Measurements from ENCODE around the gene TNFAIP8L3.

Gene TNFAIP8L3

DNA sequence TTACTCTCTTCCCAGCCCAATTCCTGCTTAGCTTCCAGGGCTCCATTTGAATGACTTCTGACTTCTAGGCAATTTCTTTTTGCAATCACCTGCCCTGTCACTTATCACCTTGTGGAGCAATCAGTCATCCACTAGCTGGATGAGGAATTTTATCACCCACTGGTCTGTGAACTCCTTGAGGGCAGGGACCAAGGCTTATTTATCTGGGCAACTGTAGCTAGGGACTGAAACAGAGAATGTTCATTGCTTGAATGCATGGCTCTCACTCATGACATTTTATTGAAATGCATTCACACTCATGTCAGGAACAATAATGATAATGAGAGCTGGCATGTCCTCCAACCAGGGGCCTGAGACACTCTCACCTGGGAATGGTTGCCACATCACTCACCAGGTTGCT is 15.5 kb downstream of the TNFAIP8L3 start:
- Histone ChIP-seq H3K79me2 (ENCODE audit: insufficient read depth, low read depth) (no peaks in the 10 kb centered on the region), H3K9ac (no peak overlapping the region), H3K27me3 (ENCODE audit: insufficient read depth, low read depth) (no peaks in the 10 kb centered on the region), H3K4me1 (ENCODE audit: low read depth, poor library complexity, severe bottlenecking) (peaks cover 35% of the 10 kb centered on the region), H4K20me1 (ENCODE audit: insufficient read depth) (no peaks in the 10 kb centered on the region), H3K4me3 (IDR thresholded peaks at IDR 0.05; ENCODE audit: insufficient read depth, low read depth, low read length) (no peak overlapping the region), H3K36me3 (ENCODE audit: insufficient read depth) (no peaks in the 10 kb centered on the region), H3K27ac (no peak overlapping the region), H3K4me2 (no peak overlapping the region), H2AFZ (ENCODE audit: low read depth) (peak overlapping the region; percentile 88; the same call in 1 of the 2 replicates)
- TF ChIP-seq CTCF (conservative IDR thresholded peaks at IDR 0.05; ENCODE audit: low read depth, low read length) = no peak

GRCh38 chr15:51077221-51078153 is 17.2 kb downstream of the TNFAIP8L3 start:
- TF ChIP-seq CTCF (conservative IDR thresholded peaks at IDR 0.05; ENCODE audit: low read depth, low read length) = no peak
- Histone ChIP-seq H3K27me3 (ENCODE audit: insufficient read depth, low read depth) (no peaks in the 10 kb centered on the region), H4K20me1 (ENCODE audit: insufficient read depth) (no peaks in the 10 kb centered on the region), H3K4me2 (peak overlapping the region; percentile 83), H3K4me1 (ENCODE audit: low read depth, poor library complexity, severe bottlenecking) (peaks cover 35% of the 10 kb centered on the region), H2AFZ (ENCODE audit: low read depth) (peak overlapping the region; percentile 88), H3K79me2 (ENCODE audit: insufficient read depth, low read depth) (no peaks in the 10 kb centered on the region), H3K9ac (peak overlapping the region; percentile 82), H3K27ac (peak overlapping the region; percentile 90), H3K36me3 (ENCODE audit: insufficient read depth) (no peaks in the 10 kb centered on the region), H3K4me3 (IDR thresholded peaks at IDR 0.05; ENCODE audit: insufficient read depth, low read depth, low read length) (no peak overlapping the region)

DNA sequence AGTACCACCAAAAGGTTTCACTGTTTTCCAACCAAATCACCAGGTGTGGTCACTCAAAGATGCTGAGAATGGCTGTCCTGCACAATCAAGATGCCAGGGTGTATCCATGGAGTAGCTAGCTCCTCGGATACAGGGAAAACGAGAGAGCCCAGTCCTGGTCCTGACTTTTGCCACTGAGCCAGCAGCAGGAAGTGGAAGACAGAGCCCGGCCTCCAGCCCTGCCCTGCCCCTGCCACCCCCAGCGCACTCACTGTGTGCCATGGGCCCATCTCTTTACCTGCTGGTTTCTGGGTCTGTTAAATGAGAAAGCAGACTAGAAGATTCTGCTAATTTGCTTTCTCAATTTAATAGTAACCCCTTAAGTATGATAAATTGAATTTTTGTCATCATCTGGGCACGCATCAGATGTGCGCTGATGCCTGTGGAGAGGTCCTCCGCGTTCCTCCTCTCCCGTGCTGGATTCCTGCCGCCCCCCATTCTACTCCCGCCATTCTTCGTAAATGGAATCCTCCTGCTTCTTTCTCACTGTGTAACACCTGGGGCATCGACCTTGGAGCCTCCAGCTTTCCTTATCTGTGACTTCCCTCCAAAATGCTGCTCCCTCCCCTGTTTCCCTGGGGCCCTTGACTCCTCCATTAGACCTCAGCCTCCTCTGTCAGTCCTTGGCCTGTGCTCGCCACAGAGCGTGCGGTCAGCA is 18.0 kb downstream of the TNFAIP8L3 start:
- H4K20me1 ChIP-seq (ENCODE audit: insufficient read depth) = no peaks in the 10 kb centered on the region
- no peaks in the 10 kb centered on the region for H3K79me2 ChIP-seq (ENCODE audit: insufficient read depth, low read depth)
- peak overlapping the region; percentile 90 for H3K27ac ChIP-seq
- peak overlapping the region; percentile 82; the same call in 1 of the 2 replicates for H3K9ac ChIP-seq
- no peaks in the 10 kb centered on the region for H3K27me3 ChIP-seq (ENCODE audit: insufficient read depth, low read depth)
- H3K4me1 ChIP-seq (ENCODE audit: low read depth, poor library complexity, severe bottlenecking) = peaks cover 35% of the 10 kb centered on the region
- H3K4me3 ChIP-seq (IDR thresholded peaks at IDR 0.05; ENCODE audit: insufficient read depth, low read depth, low read length) = no peak overlapping the region
- TF ChIP-seq CTCF (conservative IDR thresholded peaks at IDR 0.05; ENCODE audit: low read depth, low read length) = no peak
- no peaks in the 10 kb centered on the region for H3K36me3 ChIP-seq (ENCODE audit: insufficient read depth)
- H2AFZ ChIP-seq (ENCODE audit: low read depth) = peak overlapping the region; percentile 88
- H3K4me2 ChIP-seq = peak overlapping the region; percentile 83

DNA sequence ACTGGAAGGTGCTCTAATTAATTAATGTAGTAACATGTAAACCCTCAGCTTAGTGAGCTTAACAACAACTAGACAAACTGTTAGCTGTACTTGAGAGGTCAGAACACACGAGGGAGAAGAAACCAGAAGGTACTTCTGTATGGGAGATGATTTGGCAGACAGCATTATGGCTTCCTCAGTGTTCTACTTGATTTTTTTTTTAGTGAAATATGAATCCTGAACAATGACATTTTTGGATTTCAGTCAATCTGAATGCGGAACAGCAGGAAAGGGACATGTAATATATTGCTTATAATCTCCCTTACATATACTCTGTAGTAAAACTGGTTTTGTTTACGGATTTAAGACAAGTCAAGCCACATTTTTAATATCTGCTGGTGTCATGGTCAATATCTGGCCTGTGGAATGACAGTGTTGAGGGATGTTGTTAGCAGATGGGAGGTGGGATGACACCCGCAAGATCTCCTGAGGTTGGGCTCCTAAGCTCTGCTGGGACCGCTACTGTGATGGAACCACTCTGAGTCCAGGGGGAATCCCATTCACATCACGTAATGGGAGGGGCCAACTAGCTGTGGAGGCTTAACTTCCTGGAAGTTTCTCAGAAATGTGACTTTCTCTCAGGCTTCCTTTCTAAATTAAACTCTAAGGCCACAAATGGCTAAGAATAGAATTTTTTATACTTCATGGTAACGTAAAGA is 18.7 kb downstream of the TNFAIP8L3 start:
- H3K36me3 ChIP-seq (ENCODE audit: insufficient read depth) = no peaks in the 10 kb centered on the region

More for the DNA sequence above, 18.7 kb downstream of the TNFAIP8L3 start:
- Histone ChIP-seq H3K79me2 (ENCODE audit: insufficient read depth, low read depth) (no peaks in the 10 kb centered on the region), H2AFZ (ENCODE audit: low read depth) (peak overlapping the region; percentile 88; the same call in 1 of the 2 replicates), H3K4me1 (ENCODE audit: low read depth, poor library complexity, severe bottlenecking) (peaks cover 35% of the 10 kb centered on the region), H3K9ac (no peak overlapping the region), H3K4me2 (peak overlapping the region; percentile 83; the same call in 1 of the 2 replicates), H3K4me3 (IDR thresholded peaks at IDR 0.05; ENCODE audit: insufficient read depth, low read depth, low read length) (no peak overlapping the region), H3K27ac (no peak overlapping the region), H4K20me1 (ENCODE audit: insufficient read depth) (no peaks in the 10 kb centered on the region), H3K27me3 (ENCODE audit: insufficient read depth, low read depth) (no peaks in the 10 kb centered on the region)
- no peak for TF ChIP-seq CTCF (conservative IDR thresholded peaks at IDR 0.05; ENCODE audit: low read depth, low read length)

Measured in KMS-11 (cell line).